SK-N-SH treated with all-trans-retinoic acid at 6 μM for 48 hours (cell line): ENCODE results near the gene SLC41A3.

ENCODE experiments used
- ATAC-seq: fragments of 200-7000 bp; cut with Tn5 transposase; 3 replicates; pipeline ENCODE4 v1.9.1; 2020; ENCODE audit warnings: mild to moderate bottlenecking, moderate library complexity
- ARNTL ChIP-seq: fragments of 450-650 bp; formaldehyde crosslinking; IDR thresholded peaks from 2 replicates; pipeline ENCODE4 v1.5.0; 2020; ENCODE audit warnings: low read depth, mild to moderate bottlenecking, moderate library complexity, borderline replicate concordance
- BACH2 ChIP-seq: fragments of 250-450 bp; sonication (Bioruptor Pico); IDR thresholded peaks from 2 replicates; pipeline ENCODE4 v1.9.0; 2021; ENCODE audit warnings: mild to moderate bottlenecking, borderline replicate concordance
- CSDC2 ChIP-seq: fragments of 250-450 bp; sonication (Bioruptor Pico); IDR thresholded peaks from 2 replicates; pipeline ENCODE4 v1.5.0; 2020; ENCODE audit warnings: mild to moderate bottlenecking, moderate library complexity
- GLIS3 ChIP-seq: fragments of 250-450 bp; sonication (Bioruptor Pico); IDR thresholded peaks from 2 replicates; pipeline ENCODE4 v1.5.0; 2020; ENCODE audit warnings: mild to moderate bottlenecking, moderate library complexity
- ISL1 ChIP-seq: fragments of 250-450 bp; sonication (Bioruptor Pico); IDR thresholded peaks from 2 replicates; pipeline ENCODE4 v2.1.2; 2022; ENCODE audit warnings: mild to moderate bottlenecking, moderate library complexity
- OSR1 ChIP-seq: fragments of 250-450 bp; sonication (Bioruptor Pico); IDR thresholded peaks from 2 replicates; pipeline ENCODE4 v1.8.0; 2022; ENCODE audit warnings: moderate library complexity, mild to moderate bottlenecking, inconsistent platforms
- PPARA ChIP-seq: fragments of 250-450 bp; sonication (Bioruptor Pico); IDR thresholded peaks from 2 replicates; pipeline ENCODE4 v1.5.0; 2020; ENCODE audit warnings: mild to moderate bottlenecking, borderline replicate concordance
- RARB ChIP-seq: fragments of 250-450 bp; sonication (Bioruptor Pico); IDR thresholded peaks from 2 replicates; pipeline ENCODE4 v1.8.0; 2021; ENCODE audit warnings: mild to moderate bottlenecking, moderate library complexity
- SNAI2 ChIP-seq: fragments of 250-450 bp; sonication (Bioruptor Pico); IDR thresholded peaks from 2 replicates; pipeline ENCODE4 v1.5.0; 2020; ENCODE audit warnings: mild to moderate bottlenecking, moderate library complexity
- TCF4 ChIP-seq: fragments of 250-450 bp; sonication (Bioruptor Pico); IDR thresholded peaks from 2 replicates; pipeline ENCODE4 v1.8.0; 2021; ENCODE audit warnings: mild to moderate bottlenecking, moderate library complexity, borderline replicate concordance
- TOX ChIP-seq: fragments of 250-450 bp; sonication (Bioruptor Pico); IDR thresholded peaks from 2 replicates; pipeline ENCODE4 v1.8.0; 2021; ENCODE audit warnings: mild to moderate bottlenecking, moderate library complexity, borderline replicate concordance
- ZC3H10 ChIP-seq: fragments of 250-450 bp; sonication (Bioruptor Pico); IDR thresholded peaks from 2 replicates; pipeline ENCODE4 v1.5.1; 2021; ENCODE audit warnings: mild to moderate bottlenecking, moderate library complexity
- ZFP30 ChIP-seq: fragments of 450-650 bp; formaldehyde crosslinking; IDR thresholded peaks from 2 replicates; pipeline ENCODE4 v1.5.0; 2022; ENCODE audit warnings: mild to moderate bottlenecking, moderate library complexity
- ZNF70 ChIP-seq: fragments of 450-650 bp; formaldehyde crosslinking; IDR thresholded peaks from 2 replicates; pipeline ENCODE4 v1.5.0; 2020; ENCODE audit warnings: mild to moderate bottlenecking, moderate library complexity
- ZNF8 ChIP-seq: fragments of 450-650 bp; formaldehyde crosslinking; IDR thresholded peaks from 2 replicates; pipeline ENCODE4 v1.5.0; 2020; ENCODE audit warnings: mild to moderate bottlenecking, moderate library complexity
- TF ChIP-seq, protein P1 (sequence below): fragments of 250-450 bp; sonication (Bioruptor Pico); IDR thresholded peaks from 2 replicates; pipeline ENCODE4 v1.5.1; 2021; ENCODE audit warnings: mild to moderate bottlenecking, moderate library complexity
- TF ChIP-seq, protein P2 (sequence below): fragments of 250-450 bp; sonication (Bioruptor Pico); IDR thresholded peaks from 2 replicates; pipeline ENCODE4 v1.8.0; 2020; ENCODE audit warnings: mild to moderate bottlenecking, moderate library complexity, borderline replicate concordance
- TF ChIP-seq, protein P3 (sequence below): fragments of 250-450 bp; sonication (Bioruptor Pico); IDR thresholded peaks from 2 replicates; pipeline ENCODE4 v1.5.0; 2020; ENCODE audit warnings: mild to moderate bottlenecking, moderate library complexity
- TF ChIP-seq, protein P4 (sequence below): fragments of 250-450 bp; sonication (Bioruptor Pico); IDR thresholded peaks from 2 replicates; pipeline ENCODE4 v1.5.1; 2020; ENCODE audit warnings: low read depth, mild to moderate bottlenecking, moderate library complexity

The SLC41A3 gene

DNA sequence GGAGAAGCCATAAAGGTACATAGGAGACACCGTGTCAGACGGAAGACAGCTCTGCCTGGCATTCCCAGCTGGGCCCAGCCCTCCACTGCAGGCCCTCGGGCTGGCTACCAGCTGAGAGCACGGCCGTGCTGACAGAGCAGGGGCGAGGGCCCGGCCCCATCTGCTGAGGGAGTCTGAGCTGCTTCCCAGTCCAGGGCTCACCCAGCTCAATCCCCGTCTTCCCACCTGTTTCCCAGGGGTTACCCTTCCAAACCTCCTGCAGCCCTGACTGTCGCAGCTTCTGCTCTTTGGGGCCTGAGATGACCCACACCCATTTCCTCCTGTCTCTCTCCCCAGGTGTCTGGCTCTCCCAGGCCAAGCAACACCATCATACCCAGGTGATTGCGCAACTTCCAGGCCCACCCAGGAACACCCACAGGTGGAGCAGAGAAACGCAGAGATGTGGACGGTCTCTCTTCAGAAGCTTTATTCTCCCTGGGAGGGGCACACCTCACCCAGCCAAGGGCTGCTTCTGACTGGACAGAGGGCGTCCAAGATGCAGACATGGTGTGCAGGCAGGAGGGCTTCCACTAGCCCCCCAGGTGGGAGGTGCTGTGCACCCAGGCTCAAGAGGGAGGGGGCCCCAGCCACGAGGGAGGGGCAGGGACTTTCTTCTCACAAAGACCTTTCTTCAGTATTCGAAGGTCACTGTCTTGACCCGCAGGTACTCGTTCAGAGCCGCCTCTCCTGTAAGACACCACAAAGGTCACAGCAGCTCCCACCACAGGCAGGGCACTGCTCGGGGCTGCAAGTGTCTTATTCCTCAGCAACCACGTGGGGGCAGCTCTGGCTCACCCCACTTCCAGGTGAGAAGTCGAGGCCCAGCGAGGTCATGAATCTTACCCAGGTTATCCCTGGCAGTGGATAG, 19.4 kb upstream of the SLC41A3 start:
- no peak for ATAC-seq
- TF ChIP-seq TOX: no peak
- TF ChIP-seq, protein P1, sequence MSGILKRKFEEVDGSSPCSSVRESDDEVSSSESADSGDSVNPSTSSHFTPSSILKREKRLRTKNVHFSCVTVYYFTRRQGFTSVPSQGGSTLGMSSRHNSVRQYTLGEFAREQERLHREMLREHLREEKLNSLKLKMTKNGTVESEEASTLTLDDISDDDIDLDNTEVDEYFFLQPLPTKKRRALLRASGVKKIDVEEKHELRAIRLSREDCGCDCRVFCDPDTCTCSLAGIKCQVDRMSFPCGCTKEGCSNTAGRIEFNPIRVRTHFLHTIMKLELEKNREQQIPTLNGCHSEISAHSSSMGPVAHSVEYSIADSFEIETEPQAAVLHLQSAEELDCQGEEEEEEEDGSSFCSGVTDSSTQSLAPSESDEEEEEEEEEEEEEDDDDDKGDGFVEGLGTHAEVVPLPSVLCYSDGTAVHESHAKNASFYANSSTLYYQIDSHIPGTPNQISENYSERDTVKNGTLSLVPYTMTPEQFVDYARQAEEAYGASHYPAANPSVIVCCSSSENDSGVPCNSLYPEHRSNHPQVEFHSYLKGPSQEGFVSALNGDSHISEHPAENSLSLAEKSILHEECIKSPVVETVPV (CRISPR knock-in tag): no peak
- no peak for TF ChIP-seq BACH2 (CRISPR knock-in tag)
- no peak for TF ChIP-seq TCF4 (CRISPR knock-in tag)
- TF ChIP-seq, protein P2, sequence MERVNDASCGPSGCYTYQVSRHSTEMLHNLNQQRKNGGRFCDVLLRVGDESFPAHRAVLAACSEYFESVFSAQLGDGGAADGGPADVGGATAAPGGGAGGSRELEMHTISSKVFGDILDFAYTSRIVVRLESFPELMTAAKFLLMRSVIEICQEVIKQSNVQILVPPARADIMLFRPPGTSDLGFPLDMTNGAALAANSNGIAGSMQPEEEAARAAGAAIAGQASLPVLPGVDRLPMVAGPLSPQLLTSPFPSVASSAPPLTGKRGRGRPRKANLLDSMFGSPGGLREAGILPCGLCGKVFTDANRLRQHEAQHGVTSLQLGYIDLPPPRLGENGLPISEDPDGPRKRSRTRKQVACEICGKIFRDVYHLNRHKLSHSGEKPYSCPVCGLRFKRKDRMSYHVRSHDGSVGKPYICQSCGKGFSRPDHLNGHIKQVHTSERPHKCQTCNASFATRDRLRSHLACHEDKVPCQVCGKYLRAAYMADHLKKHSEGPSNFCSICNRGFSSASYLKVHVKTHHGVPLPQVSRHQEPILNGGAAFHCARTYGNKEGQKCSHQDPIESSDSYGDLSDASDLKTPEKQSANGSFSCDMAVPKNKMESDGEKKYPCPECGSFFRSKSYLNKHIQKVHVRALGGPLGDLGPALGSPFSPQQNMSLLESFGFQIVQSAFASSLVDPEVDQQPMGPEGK (CRISPR knock-in tag): no peak
- no peak for TF ChIP-seq ZC3H10 (CRISPR knock-in tag)
- no peak for TF ChIP-seq OSR1 (CRISPR knock-in tag)
- TF ChIP-seq RARB (CRISPR knock-in tag): no peak

DNA sequence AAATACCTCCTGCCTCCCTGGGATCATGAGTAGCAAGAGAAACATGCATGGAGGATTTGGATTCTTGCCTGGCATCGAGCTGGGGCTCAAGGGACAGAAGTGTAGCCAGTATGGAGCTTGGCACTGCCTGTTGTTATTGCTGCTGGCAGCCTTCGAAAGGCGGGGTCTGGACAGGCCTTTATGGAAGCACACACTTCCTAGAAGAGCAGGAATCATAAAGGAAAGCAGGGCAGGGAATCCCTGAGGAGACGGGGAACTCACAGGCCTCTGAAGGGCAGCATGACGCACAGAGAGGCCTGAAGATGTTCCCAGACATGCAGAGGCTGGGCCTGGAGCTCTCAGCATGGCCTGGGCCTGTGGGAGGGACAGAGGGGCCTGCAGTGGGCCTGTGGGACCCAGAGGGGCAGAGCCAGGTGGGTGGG, 18.6 kb upstream of the SLC41A3 start:
- no peak for ATAC-seq
- no peak for TF ChIP-seq RARB (CRISPR knock-in tag)
- TF ChIP-seq CSDC2: no peak
- TF ChIP-seq ZC3H10 (CRISPR knock-in tag): no peak
- TF ChIP-seq, protein P3, sequence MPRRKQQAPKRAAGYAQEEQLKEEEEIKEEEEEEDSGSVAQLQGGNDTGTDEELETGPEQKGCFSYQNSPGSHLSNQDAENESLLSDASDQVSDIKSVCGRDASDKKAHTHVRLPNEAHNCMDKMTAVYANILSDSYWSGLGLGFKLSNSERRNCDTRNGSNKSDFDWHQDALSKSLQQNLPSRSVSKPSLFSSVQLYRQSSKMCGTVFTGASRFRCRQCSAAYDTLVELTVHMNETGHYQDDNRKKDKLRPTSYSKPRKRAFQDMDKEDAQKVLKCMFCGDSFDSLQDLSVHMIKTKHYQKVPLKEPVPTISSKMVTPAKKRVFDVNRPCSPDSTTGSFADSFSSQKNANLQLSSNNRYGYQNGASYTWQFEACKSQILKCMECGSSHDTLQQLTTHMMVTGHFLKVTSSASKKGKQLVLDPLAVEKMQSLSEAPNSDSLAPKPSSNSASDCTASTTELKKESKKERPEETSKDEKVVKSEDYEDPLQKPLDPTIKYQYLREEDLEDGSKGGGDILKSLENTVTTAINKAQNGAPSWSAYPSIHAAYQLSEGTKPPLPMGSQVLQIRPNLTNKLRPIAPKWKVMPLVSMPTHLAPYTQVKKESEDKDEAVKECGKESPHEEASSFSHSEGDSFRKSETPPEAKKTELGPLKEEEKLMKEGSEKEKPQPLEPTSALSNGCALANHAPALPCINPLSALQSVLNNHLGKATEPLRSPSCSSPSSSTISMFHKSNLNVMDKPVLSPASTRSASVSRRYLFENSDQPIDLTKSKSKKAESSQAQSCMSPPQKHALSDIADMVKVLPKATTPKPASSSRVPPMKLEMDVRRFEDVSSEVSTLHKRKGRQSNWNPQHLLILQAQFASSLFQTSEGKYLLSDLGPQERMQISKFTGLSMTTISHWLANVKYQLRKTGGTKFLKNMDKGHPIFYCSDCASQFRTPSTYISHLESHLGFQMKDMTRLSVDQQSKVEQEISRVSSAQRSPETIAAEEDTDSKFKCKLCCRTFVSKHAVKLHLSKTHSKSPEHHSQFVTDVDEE (CRISPR knock-in tag): no peak
- no peak for TF ChIP-seq ZNF70 (CRISPR knock-in tag)
- no peak for TF ChIP-seq SNAI2 (CRISPR knock-in tag)
- no peak for TF ChIP-seq ZFP30 (CRISPR knock-in tag)
- TF ChIP-seq, protein P4, sequence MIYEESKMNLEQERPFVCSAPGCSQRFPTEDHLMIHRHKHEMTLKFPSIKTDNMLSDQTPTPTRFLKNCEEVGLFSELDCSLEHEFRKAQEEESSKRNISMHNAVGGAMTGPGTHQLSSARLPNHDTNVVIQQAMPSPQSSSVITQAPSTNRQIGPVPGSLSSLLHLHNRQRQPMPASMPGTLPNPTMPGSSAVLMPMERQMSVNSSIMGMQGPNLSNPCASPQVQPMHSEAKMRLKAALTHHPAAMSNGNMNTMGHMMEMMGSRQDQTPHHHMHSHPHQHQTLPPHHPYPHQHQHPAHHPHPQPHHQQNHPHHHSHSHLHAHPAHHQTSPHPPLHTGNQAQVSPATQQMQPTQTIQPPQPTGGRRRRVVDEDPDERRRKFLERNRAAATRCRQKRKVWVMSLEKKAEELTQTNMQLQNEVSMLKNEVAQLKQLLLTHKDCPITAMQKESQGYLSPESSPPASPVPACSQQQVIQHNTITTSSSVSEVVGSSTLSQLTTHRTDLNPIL (CRISPR knock-in tag): no peak
- TF ChIP-seq, protein P2 (CRISPR knock-in tag): no peak
- no peak for TF ChIP-seq TCF4 (CRISPR knock-in tag)
- TF ChIP-seq PPARA: no peak
- no peak for TF ChIP-seq ARNTL (CRISPR knock-in tag)
- no peak for TF ChIP-seq ZNF8 (CRISPR knock-in tag)
- no peak for TF ChIP-seq TOX

DNA sequence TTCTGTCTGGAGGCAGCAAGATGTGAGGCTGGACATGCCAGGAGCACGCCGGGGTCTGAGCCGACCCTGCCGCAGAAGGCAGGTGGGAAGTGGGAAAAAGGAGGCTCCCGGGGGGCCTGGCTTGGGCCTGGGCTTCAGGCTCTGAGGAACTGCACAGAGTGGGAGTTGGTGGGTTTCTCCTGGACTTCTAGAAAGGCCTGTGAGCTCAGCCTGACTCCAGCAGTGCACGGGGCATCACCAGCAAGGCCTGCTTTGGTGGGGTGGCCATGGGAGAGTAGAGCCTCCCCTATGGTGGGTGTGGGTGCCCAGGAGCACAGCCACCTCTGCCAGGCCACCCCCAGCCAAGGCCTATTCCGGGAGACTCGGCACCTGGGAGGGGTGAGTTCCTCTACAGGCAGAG, 18.1 kb upstream of the SLC41A3 start:
- no peak for ATAC-seq
- TF ChIP-seq GLIS3 (CRISPR knock-in tag): no peak
- TF ChIP-seq ISL1: no peak
